ENCODE data around the gene DMC1. TPM values are rescaled to one million over a fixed set of nuclear protein-coding genes. Genes with fewer than 3 reads are reported as not detected.

Gene DMC1
- total and polyA plus RNA-seq, 2 of the 13 experiments (the other 11 are each of a cell fraction or from before 2014, with no cell fraction given), result 0.82 TPM; not detected in 1

DNA sequence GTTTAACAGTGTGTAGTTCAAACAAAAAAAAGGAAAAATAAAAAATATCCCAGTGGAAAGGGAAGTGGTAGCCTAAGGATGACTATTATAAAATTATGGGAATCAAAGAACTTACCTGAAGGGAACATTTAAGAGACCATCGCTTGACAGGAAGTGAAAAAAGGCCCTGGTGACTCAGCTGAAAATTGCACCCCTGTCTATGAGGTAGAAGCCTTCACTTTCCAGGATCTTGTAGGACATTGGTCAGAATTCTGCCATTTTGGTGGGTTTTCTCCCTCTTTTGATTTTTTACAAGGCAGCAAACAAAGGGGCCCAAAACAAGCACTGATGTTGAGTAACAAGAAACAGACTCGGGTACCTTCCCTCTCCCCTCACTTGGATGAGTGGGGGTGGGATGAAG lies 79.5 kb downstream of the DMC1 start (continued):
- TF ChIP-seq, protein P1, sequence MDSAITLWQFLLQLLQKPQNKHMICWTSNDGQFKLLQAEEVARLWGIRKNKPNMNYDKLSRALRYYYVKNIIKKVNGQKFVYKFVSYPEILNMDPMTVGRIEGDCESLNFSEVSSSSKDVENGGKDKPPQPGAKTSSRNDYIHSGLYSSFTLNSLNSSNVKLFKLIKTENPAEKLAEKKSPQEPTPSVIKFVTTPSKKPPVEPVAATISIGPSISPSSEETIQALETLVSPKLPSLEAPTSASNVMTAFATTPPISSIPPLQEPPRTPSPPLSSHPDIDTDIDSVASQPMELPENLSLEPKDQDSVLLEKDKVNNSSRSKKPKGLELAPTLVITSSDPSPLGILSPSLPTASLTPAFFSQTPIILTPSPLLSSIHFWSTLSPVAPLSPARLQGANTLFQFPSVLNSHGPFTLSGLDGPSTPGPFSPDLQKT (CRISPR knock-in tag; IDR thresholded peaks at IDR 0.05; ENCODE audit: borderline replicate concordance), result no peak
- TF ChIP-seq PHF21A (CRISPR knock-in tag; IDR thresholded peaks at IDR 0.05) (no peak), RBM22 (optimal IDR thresholded peaks at IDR 0.05; ENCODE audit: low read length) (peak; percentile 67)

DNA sequence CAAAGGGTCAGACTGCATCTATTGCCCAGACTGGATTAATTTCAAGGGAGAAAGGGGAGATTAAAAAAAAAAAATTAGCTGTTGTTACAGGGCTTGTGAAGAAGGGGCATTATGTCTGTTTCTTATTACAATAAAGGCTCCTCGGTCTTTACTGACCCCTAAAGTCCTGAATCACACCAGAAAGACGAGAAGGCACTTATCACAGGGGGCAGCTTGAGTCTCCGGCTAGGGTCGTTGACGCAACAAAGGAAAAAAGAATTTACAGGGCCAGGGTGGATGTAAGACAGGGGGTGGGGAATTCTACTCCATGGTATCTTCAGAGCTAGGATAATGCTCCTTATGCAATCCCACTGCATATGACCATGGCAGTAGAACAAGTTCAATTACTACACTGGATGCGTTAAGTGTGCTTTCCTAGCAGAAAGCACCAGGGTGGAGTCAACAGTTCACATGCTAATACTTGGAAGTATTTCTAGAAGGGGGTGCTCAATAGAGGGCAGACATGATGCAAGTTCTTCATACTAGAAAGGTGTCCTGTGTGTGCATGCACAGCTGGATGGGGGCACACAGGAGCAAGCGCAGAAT lies 80.3 kb downstream of the DMC1 start:
- no peak overlapping the region for H2AFZ ChIP-seq (ENCODE audit: low read length)
- DNase-seq (ENCODE audit: low spot score) (no peak), ATAC-seq (no peak), FAIRE-seq (no peak)
- H3K4me1 ChIP-seq (ENCODE audit: insufficient read depth, low read length), result peaks cover 34% of the 10 kb centered on the region
- no peaks in the 10 kb centered on the region for H3K9me3 ChIP-seq (ENCODE audit: low read length)
- peak overlapping the region; percentile 34 for H3K27ac ChIP-seq (ENCODE audit: extremely low read length, insufficient read depth, low read length)
- H3K4me3 ChIP-seq (replicated peaks in 1 of 3; ENCODE audit: insufficient read depth in 1 of 3, low read depth in 2 of 3, low read length in 3 of 3), result no peak overlapping the region
- H3K9ac ChIP-seq (ENCODE audit: insufficient read depth, low read depth, low read length), result no peak overlapping the region
- in situ Hi-C loops (cut with HindIII; ENCODE audit: extremely low pct_ligation_motif_present, low pct_unique_long_range_greater_than_20kb) (no loop called here), intact Hi-C loops (cut with micrococcal nuclease; ENCODE audit: unreplicated experiment) (no loop called here)
- ChIA-PET POLR2A (interaction anchor here (2.7 to 3.6 kb wide), 2 partner anchors 8 to 12 kb away, joined by 16 to 18 read pairs; no protein-coding TSS in a partner anchor), CTCF (ENCODE audit: low intra/inter-chr PET ratio, low total read pairs) (no interaction called here)
- H3K4me2 ChIP-seq (ENCODE audit: low read depth, low read length), result no peak overlapping the region
- no peaks in the 10 kb centered on the region for H3K79me2 ChIP-seq (ENCODE audit: insufficient read depth, low read length)
- TF ChIP-seq CBX5 (CRISPR knock-in tag; IDR thresholded peaks at IDR 0.05; ENCODE audit: borderline replicate concordance), result no peak
- TF ChIP-seq ZNF224 (CRISPR knock-in tag; IDR thresholded peaks at IDR 0.05), result no peak
- no peak for TF ChIP-seq ZNF235 (CRISPR knock-in tag; IDR thresholded peaks at IDR 0.05; ENCODE audit: borderline replicate concordance)
- TF ChIP-seq, protein P2, sequence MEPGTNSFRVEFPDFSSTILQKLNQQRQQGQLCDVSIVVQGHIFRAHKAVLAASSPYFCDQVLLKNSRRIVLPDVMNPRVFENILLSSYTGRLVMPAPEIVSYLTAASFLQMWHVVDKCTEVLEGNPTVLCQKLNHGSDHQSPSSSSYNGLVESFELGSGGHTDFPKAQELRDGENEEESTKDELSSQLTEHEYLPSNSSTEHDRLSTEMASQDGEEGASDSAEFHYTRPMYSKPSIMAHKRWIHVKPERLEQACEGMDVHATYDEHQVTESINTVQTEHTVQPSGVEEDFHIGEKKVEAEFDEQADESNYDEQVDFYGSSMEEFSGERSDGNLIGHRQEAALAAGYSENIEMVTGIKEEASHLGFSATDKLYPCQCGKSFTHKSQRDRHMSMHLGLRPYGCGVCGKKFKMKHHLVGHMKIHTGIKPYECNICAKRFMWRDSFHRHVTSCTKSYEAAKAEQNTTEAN (CRISPR knock-in tag; conservative IDR thresholded peaks at IDR 0.05), result no peak
- TF ChIP-seq, protein P3, sequence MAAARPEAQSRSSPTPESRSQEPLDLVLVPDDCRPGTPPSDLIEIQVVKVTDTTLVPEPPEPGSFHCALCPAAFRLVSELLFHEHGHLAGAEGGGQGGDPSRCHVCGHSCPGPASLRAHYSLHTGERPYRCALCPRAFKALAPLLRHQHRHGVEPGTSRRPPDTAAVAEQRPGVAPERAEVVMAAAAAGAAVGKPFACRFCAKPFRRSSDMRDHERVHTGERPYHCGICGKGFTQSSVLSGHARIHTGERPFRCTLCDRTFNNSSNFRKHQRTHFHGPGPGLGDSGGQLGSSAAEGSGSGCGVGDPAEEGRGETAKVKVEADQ (CRISPR knock-in tag; IDR thresholded peaks at IDR 0.05; ENCODE audit: borderline replicate concordance), result no peak
- TF ChIP-seq ZNF3 (CRISPR knock-in tag; IDR thresholded peaks at IDR 0.05), result no peak
- peak; percentile 12; the same call in 1 of the 2 replicates for TF ChIP-seq POLR2G (IDR thresholded peaks at IDR 0.05; ENCODE audit: low read depth, low read length)
- TF ChIP-seq ZNF589 (CRISPR knock-in tag; conservative IDR thresholded peaks at IDR 0.05), result no peak
- TF ChIP-seq, protein P4, sequence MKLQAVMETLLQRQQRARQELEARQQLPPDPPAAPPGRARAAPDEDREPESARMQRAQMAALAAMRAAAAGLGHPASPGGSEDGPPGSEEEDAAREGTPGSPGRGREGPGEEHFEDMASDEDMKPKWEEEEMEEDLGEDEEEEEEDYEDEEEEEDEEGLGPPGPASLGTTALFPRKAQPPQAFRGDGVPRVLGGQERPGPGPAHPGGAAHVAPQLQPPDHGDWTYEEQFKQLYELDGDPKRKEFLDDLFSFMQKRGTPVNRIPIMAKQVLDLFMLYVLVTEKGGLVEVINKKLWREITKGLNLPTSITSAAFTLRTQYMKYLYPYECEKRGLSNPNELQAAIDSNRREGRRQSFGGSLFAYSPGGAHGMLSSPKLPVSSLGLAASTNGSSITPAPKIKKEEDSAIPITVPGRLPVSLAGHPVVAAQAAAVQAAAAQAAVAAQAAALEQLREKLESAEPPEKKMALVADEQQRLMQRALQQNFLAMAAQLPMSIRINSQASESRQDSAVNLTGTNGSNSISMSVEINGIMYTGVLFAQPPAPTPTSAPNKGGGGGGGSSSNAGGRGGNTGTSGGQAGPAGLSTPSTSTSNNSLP (IDR thresholded peaks at IDR 0.05; ENCODE audit: low read depth, low read length), result no peak
- WGBS (ENCODE audit: low lambda C conversion rate), result 97% methylated on average over 6 of the region's 7 CpGs
- H3K36me3 ChIP-seq (replicated peaks in 1 of 2; ENCODE audit: control insufficient read depth in 1 of 2, insufficient read depth in 2 of 2, low read length in 2 of 2), result peaks cover 31 to 80% of the 10 kb centered on the region in 2 experiments
- H3K27me3 ChIP-seq (ENCODE audit: control insufficient read depth in 1 of 2, insufficient read depth in 2 of 2, low read length in 2 of 2), result no peaks in the 10 kb centered on the region
- BruUV-seq (replicated peaks), result no TSS peak
- no peaks in the 10 kb centered on the region for H4K20me1 ChIP-seq (ENCODE audit: insufficient read depth, low read length)
